Heart left ventricle (tissue), 13 donors: ENCODE results near the gene WWC1.

Experiments
- POLR2A ChIP-seq, 2 donors: fragments of 450-650 bp; IDR thresholded peaks; one replicate each; pipeline ENCODE4 v1.6.1; 2017; ENCODE audit warnings: antibody characterized with exemption in 2 of 2, mild to moderate bottlenecking in 2 of 2, moderate library complexity in 2 of 2
- TF ChIP-seq, protein P1 (sequence below), 12 donors: fragments of 200-600 bp; sonication (generic) in 4 of 12; IDR thresholded peaks; one replicate each; pipeline versions ENCODE4 v1.5.0 to v1.8.0; 2018 to 2022; ENCODE audit warnings: antibody characterized with exemption in 12 of 12, mild to moderate bottlenecking in 5 of 12
- donor health status: ischemic (EF 13 %, LVEDD 7.1; RV severe dilation, severe dysfunction).
- donor health status: DM: no; HTN: yes; CAD: no.
- donor health status: DM: no; HTN: no; CAD: no.
- donor health status: ischemic (EF 25% LVEDD 6.9; RV normal size, moderate dysfunction).
- donor health status: ischemic (EF 25% LVEDD 5.7; RV mildly dilated, moderate dysfunction).
- donor health status: ischemic (EF 35%, LVEDD 5.7; RV mildly dilated, moderate dysfunction).
- donor health status: nonischemic (EF 11% LVEDD 7.7; RV severe dilation, severe dysfunction).
- donor health status: DM: yes; HTN: yes; CAD: no.
- donor health status: PGD.
- donor health status: ischemic (EF 29% LVEDD 5.4; RV normal size, mild dysfunction).
- donor health status: nonischemic (EF 23%, LVEDD 6.1; RV moderate dilation, normal function).

DNA sequence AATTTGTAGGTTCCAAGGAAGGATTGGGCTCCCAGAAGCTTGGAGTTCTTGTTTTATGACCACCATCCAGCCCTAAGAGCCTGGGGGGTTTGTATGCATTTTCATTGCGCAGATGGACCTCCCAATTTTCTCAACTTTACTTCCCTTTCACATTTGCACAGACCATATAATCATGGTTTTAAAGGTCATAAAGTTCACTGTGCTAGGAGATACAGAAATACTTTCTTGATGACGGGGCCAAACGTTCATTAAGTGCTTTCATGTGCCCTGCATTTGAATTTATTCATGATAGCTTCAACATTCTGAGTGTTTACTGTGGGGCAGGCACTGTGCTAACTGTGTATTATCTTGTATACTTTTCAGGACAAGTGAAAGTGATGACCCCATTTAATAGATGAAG, 51.5 kb downstream of the WWC1 start:
- TF ChIP-seq, protein P1, sequence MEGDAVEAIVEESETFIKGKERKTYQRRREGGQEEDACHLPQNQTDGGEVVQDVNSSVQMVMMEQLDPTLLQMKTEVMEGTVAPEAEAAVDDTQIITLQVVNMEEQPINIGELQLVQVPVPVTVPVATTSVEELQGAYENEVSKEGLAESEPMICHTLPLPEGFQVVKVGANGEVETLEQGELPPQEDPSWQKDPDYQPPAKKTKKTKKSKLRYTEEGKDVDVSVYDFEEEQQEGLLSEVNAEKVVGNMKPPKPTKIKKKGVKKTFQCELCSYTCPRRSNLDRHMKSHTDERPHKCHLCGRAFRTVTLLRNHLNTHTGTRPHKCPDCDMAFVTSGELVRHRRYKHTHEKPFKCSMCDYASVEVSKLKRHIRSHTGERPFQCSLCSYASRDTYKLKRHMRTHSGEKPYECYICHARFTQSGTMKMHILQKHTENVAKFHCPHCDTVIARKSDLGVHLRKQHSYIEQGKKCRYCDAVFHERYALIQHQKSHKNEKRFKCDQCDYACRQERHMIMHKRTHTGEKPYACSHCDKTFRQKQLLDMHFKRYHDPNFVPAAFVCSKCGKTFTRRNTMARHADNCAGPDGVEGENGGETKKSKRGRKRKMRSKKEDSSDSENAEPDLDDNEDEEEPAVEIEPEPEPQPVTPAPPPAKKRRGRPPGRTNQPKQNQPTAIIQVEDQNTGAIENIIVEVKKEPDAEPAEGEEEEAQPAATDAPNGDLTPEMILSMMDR (IDR thresholded peaks at IDR 0.05) = no peak
- TF ChIP-seq POLR2A (IDR thresholded peaks at IDR 0.05) = no peak
